ENCODE data around the gene SLC25A34. TPM values are rescaled to one million over a fixed set of nuclear protein-coding genes. Genes with fewer than 3 reads are reported as not detected.

Gene SLC25A34
- total and polyA plus RNA-seq, 10 of the 15 experiments (the other 5 are each of a cell fraction or from before 2014, with no cell fraction given): 0.02 to 1.6 (median 0.39) TPM

DNA sequence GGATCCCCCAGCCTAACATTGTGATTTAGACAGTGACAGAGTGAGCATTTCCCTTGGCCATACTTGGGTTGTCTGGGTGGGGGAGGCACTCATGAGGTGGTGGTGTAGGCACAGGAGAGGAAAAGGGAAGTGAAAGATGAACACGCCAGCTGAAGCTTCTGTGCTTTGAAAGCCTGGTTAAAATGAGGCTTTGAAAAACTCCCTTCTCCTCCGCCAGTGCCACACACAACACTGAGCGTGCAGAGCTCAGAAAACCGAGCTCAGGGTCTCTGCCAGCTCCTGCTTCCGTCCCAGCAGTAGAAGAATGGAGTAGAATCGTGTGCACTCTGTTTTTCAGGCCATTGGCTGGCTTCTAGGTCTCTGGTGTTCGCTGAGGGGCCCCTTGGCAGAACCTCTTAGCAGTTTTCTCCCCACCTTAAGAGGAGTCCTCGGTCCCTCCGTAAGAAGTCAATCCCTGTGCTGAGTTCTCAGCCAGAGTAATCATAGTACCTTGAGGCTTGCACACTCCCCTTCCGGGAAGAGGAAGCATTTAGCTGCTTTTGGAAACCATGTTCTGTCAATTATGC is 39.0 kb upstream of the SLC25A34 start (continued):
- TF ChIP-seq TBL1XR1 (IDR thresholded peaks at IDR 0.05; ENCODE audit: low read depth, low read length) (peak; percentile 42; the same call in 1 of the 2 replicates), PML (IDR thresholded peaks at IDR 0.05; ENCODE audit: low read length) (no peak), ZNF24 (IDR thresholded peaks at IDR 0.05) (0 out of 2 replicates have a peak, but pooled peaks have one; percentile 16), GABPA (IDR thresholded peaks at IDR 0.05; ENCODE audit: low read depth) (no peak), TCF7 (IDR thresholded peaks at IDR 0.05; ENCODE audit: borderline replicate concordance) (peak; percentile 73; the same call in 1 of the 2 replicates), SPI1 (IDR thresholded peaks at IDR 0.05; ENCODE audit: borderline replicate concordance, insufficient read depth, low read depth, low read length) (peak; percentile 100), ASH2L (IDR thresholded peaks at IDR 0.05; ENCODE audit: borderline replicate concordance, low read depth) (no peak), SMAD5 (IDR thresholded peaks at IDR 0.05; ENCODE audit: low read depth) (no peak), ESRRA (IDR thresholded peaks at IDR 0.05; ENCODE audit: low read length) (no peak), GATAD2B (conservative IDR thresholded peaks at IDR 0.05; ENCODE audit: low read depth) (peak; percentile 85), RELB (IDR thresholded peaks at IDR 0.05; ENCODE audit: low read depth) (peak; percentile 91), EP300 (IDR thresholded peaks at IDR 0.05; ENCODE audit: borderline replicate concordance in 1 of 2, control insufficient read depth in 1 of 2, low read depth in 2 of 2, low read length in 2 of 2) (peak; percentile 83 to 95; a peak in 3 of 4 replicates), KLF5 (IDR thresholded peaks at IDR 0.05; ENCODE audit: partially characterized antibody) (no peak), ATF2 (IDR thresholded peaks at IDR 0.05; ENCODE audit: low read length) (no peak; the same call in 1 of the 2 replicates), LARP7 (IDR thresholded peaks at IDR 0.05) (no peak), BACH1 (IDR thresholded peaks at IDR 0.05; ENCODE audit: borderline replicate concordance) (peak; percentile 86; the same call in 1 of the 2 replicates), DPF2 (IDR thresholded peaks at IDR 0.05) (peak; percentile 98), SKIL (IDR thresholded peaks at IDR 0.05; ENCODE audit: low read depth, poor library complexity, severe bottlenecking) (peak; percentile 84), NFYB (IDR thresholded peaks at IDR 0.05; ENCODE audit: insufficient read depth, low read depth, low read length) (no peak), ELK1 (IDR thresholded peaks at IDR 0.05; ENCODE audit: low read depth, low read length) (peak; percentile 71; the same call in 1 of the 2 replicates)
- TF ChIP-seq, protein P1, sequence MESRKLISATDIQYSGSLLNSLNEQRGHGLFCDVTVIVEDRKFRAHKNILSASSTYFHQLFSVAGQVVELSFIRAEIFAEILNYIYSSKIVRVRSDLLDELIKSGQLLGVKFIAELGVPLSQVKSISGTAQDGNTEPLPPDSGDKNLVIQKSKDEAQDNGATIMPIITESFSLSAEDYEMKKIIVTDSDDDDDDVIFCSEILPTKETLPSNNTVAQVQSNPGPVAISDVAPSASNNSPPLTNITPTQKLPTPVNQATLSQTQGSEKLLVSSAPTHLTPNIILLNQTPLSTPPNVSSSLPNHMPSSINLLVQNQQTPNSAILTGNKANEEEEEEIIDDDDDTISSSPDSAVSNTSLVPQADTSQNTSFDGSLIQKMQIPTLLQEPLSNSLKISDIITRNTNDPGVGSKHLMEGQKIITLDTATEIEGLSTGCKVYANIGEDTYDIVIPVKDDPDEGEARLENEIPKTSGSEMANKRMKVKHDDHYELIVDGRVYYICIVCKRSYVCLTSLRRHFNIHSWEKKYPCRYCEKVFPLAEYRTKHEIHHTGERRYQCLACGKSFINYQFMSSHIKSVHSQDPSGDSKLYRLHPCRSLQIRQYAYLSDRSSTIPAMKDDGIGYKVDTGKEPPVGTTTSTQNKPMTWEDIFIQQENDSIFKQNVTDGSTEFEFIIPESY (IDR thresholded peaks at IDR 0.05): no peak

All from GM12878 (cell line).